HepG2 (cell line): ENCODE measurements around the gene UNC93A. TPM values are rescaled to one million over a fixed set of nuclear protein-coding genes. Genes with fewer than 3 reads are reported as not detected.

Experiments
- ATF7 ChIP-seq, 2 experiments: fragments of 450-650 bp in 1 of 2; sonication (generic) in 1 of 2; formaldehyde crosslinking in 1 of 2; IDR thresholded peaks; 2 replicates each; pipeline versions ENCODE4 v1.4.0 to v1.6.1; 2016 to 2020; ENCODE audit warnings: antibody characterized with exemption in 1 of 2, mild to moderate bottlenecking in 1 of 2, missing genetic modification reagents in 1 of 2
- GABPA ChIP-seq, 2 experiments: IDR thresholded peaks; 2 replicates each; pipeline ENCODE4 v1.6.1; 2011 to 2016; ENCODE audit warnings: low read depth in 2 of 2, low read length in 1 of 2, missing biosample characterization in 1 of 2, missing genetic modification characterization in 1 of 2
- HOXA3 ChIP-seq: sonication (generic); formaldehyde crosslinking; IDR thresholded peaks from 2 replicates; pipeline ENCODE4 v1.5.0; 2020; ENCODE audit warnings: missing genetic modification reagents
- KDM6A ChIP-seq: IDR thresholded peaks from 2 replicates; pipeline ENCODE4 v1.6.1; 2016; ENCODE audit warnings: low read depth
- MEF2D ChIP-seq: sonication (generic); formaldehyde crosslinking; IDR thresholded peaks from 2 replicates; pipeline ENCODE4 v1.5.1; 2020; ENCODE audit warnings: mild to moderate bottlenecking, missing genetic modification reagents
- MEIS1 ChIP-seq: sonication (generic); formaldehyde crosslinking; IDR thresholded peaks from 2 replicates; pipeline ENCODE4 v1.9.0; 2021; ENCODE audit warnings: mild to moderate bottlenecking, missing genetic modification reagents, moderate library complexity, borderline replicate concordance
- NFKB2 ChIP-seq: sonication (generic); formaldehyde crosslinking; IDR thresholded peaks from 2 replicates; pipeline ENCODE4 v1.4.0; 2020; ENCODE audit warnings: missing genetic modification reagents, borderline replicate concordance
- RBM39 ChIP-seq: fragments of 200-400 bp; formaldehyde crosslinking; IDR thresholded peaks from one replicate; pipeline ENCODE4 v1.6.1; 2018; ENCODE audit warnings: antibody characterized with exemption, mild to moderate bottlenecking, low read depth, low read length; ENCODE audit not compliant: poor library complexity, severe bottlenecking
- RFXAP ChIP-seq: sonication (generic); formaldehyde crosslinking; IDR thresholded peaks from 2 replicates; pipeline ENCODE4 v1.4.0; 2020; ENCODE audit warnings: missing genetic modification reagents, borderline replicate concordance
- SMAD1 ChIP-seq: sonication (generic); formaldehyde crosslinking; IDR thresholded peaks from 2 replicates; pipeline ENCODE4 v1.4.0; 2020; ENCODE audit warnings: missing genetic modification reagents, low read depth, mild to moderate bottlenecking, borderline replicate concordance
- TEAD2 ChIP-seq: sonication (generic); formaldehyde crosslinking; IDR thresholded peaks from 2 replicates; pipeline ENCODE4 v1.9.0; 2021; ENCODE audit warnings: missing genetic modification reagents
- ZNF337 ChIP-seq: sonication (generic); formaldehyde crosslinking; IDR thresholded peaks from 2 replicates; pipeline ENCODE4 v1.5.1; 2020; ENCODE audit warnings: missing genetic modification reagents, low read depth, mild to moderate bottlenecking, borderline replicate concordance
- ZNF468 ChIP-seq: sonication (generic); formaldehyde crosslinking; IDR thresholded peaks from 2 replicates; pipeline ENCODE4 v1.8.0; 2022; ENCODE audit warnings: mild to moderate bottlenecking, moderate library complexity, missing genetic modification reagents
- ZNF605 ChIP-seq: sonication (generic); formaldehyde crosslinking; IDR thresholded peaks from 2 replicates; pipeline ENCODE4 v1.8.0; 2022; ENCODE audit warnings: mild to moderate bottlenecking, missing genetic modification reagents
- ZNF616 ChIP-seq: sonication (generic); formaldehyde crosslinking; IDR thresholded peaks from 2 replicates; pipeline ENCODE4 v1.5.0; 2020; ENCODE audit warnings: low read depth, mild to moderate bottlenecking, missing genetic modification reagents
- polyA plus RNA-seq, 8 experiments: library from polyadenylated mRNA; depleted of rRNA in 3 of 8; stranded (reverse) in 7 of 8; unstranded in 1 of 8; fragments of >200 nt; fragmentation: Illumina TruSeq in 4 of 8; extraction: Trizol in 4 of 8; gene quantifications; 2 replicates each; pipeline versions ENCODE4 v1.2.1 to v1.2.3, GENCODE V29; 2011 to 2016; ENCODE audit warnings: low read depth in 4 of 8, missing spikeins in 1 of 8, mixed read lengths in 1 of 8; ENCODE audit not compliant: insufficient read depth in 1 of 8
- total RNA-seq, 5 experiments: library from RNA; depleted of rRNA; stranded (reverse); fragments of >200 nt; fragmentation: Illumina TruSeq; extraction: Trizol; gene quantifications; 2 replicates each; pipeline ENCODE4 v1.2.3, GENCODE V29; 2016; ENCODE audit warnings: low read depth in 1 of 5
- TF ChIP-seq, protein P1 (sequence below): fragments of 450-650 bp; IDR thresholded peaks from 2 replicates; pipeline ENCODE4 v1.6.1; 2017
- TF ChIP-seq, protein P2 (sequence below): sonication (generic); formaldehyde crosslinking; IDR thresholded peaks from 2 replicates; pipeline ENCODE4 v1.4.0; 2020; ENCODE audit warnings: missing genetic modification reagents
- TF ChIP-seq, protein P3 (sequence below): IDR thresholded peaks from 2 replicates; pipeline ENCODE4 v1.6.1; 2016; ENCODE audit warnings: low read depth
- TF ChIP-seq, protein P4 (sequence below): sonication (generic); formaldehyde crosslinking; IDR thresholded peaks from 2 replicates; pipeline ENCODE4 v1.4.0; 2020; ENCODE audit warnings: low read depth, mild to moderate bottlenecking, missing genetic modification reagents

UNC93A gene
- total and polyA plus RNA-seq, 2 of the 13 experiments (the other 11 are each of a cell fraction or from before 2014, with no cell fraction given): 11.0 to 42.7 TPM

DNA sequence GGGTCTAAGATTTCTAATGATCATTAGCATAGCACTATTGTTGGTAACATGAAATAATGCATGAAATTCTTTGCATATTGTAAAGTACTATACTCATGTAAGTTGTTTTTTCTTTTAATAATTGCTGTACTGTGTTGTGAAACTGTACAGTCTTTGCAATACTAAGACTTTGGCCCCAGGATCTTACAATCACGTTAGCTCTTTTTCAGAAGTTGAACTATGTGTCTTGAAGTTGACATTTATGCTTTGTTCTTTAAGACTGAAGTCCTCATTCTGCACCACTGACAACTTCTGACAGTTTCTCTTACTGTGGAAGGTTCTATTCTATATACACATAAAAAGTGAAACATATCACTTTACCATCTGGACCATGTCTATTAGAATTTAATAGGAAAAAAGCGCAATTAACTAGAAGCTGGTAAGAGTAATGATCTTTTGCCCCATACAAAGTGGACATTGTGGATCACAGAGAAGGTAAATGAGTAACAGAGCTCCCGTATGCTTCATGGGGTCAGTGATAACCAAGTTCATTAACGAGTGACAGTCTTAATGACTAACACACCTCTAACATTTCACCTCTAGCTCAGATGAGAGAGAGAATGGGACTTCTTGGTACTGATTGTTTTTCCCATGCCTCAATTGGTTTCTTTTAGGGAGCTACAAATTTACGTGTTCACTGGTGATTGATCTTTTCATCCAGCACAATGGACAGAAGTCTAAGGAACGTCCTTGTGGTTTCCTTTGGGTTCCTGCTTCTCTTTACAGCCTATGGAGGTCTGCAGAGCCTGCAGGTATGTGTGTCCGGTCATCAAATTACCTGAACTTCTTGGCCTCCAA lies at the start of gene UNC93A (continued):
- TF ChIP-seq SMAD1 (CRISPR knock-in tag) (no peak), GABPA (IDR thresholded peaks at IDR 0.05; ENCODE audit: low read depth, low read length) (no peak), GABPA (CRISPR knock-in tag; IDR thresholded peaks at IDR 0.05; ENCODE audit: low read depth) (no peak; the same call in 1 of the 2 replicates), HOXA3 (CRISPR knock-in tag) (no peak), ATF7 (IDR thresholded peaks at IDR 0.05) (no peak), ATF7 (CRISPR knock-in tag; IDR thresholded peaks at IDR 0.05) (no peak), ZNF337 (CRISPR knock-in tag) (no peak), RFXAP (CRISPR knock-in tag) (0 out of 2 replicates have a peak, but pooled peaks have one; percentile 34), ZNF468 (no peak), MEF2D (CRISPR knock-in tag) (no peak), RBM39 (no peak), KDM6A (CRISPR knock-in tag) (no peak), ZNF616 (CRISPR knock-in tag) (no peak), ZNF605 (CRISPR knock-in tag) (no peak), MEIS1 (no peak), NFKB2 (CRISPR knock-in tag) (no peak), TEAD2 (no peak)
- TF ChIP-seq, protein P1, sequence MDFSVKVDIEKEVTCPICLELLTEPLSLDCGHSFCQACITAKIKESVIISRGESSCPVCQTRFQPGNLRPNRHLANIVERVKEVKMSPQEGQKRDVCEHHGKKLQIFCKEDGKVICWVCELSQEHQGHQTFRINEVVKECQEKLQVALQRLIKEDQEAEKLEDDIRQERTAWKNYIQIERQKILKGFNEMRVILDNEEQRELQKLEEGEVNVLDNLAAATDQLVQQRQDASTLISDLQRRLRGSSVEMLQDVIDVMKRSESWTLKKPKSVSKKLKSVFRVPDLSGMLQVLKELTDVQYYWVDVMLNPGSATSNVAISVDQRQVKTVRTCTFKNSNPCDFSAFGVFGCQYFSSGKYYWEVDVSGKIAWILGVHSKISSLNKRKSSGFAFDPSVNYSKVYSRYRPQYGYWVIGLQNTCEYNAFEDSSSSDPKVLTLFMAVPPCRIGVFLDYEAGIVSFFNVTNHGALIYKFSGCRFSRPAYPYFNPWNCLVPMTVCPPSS: no peak
- TF ChIP-seq, protein P2, sequence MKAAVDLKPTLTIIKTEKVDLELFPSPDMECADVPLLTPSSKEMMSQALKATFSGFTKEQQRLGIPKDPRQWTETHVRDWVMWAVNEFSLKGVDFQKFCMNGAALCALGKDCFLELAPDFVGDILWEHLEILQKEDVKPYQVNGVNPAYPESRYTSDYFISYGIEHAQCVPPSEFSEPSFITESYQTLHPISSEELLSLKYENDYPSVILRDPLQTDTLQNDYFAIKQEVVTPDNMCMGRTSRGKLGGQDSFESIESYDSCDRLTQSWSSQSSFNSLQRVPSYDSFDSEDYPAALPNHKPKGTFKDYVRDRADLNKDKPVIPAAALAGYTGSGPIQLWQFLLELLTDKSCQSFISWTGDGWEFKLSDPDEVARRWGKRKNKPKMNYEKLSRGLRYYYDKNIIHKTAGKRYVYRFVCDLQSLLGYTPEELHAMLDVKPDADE (CRISPR knock-in tag): no peak
- TF ChIP-seq, protein P3, sequence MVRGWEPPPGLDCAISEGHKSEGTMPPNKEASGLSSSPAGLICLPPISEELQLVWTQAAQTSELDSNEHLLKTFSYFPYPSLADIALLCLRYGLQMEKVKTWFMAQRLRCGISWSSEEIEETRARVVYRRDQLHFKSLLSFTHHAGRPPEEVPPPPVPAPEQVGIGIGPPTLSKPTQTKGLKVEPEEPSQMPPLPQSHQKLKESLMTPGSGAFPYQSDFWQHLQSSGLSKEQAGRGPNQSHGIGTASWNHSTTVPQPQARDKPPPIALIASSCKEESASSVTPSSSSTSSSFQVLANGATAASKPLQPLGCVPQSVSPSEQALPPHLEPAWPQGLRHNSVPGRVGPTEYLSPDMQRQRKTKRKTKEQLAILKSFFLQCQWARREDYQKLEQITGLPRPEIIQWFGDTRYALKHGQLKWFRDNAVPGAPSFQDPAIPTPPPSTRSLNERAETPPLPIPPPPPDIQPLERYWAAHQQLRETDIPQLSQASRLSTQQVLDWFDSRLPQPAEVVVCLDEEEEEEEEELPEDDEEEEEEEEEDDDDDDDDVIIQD (CRISPR knock-in tag): peak; percentile 34; the same call in 1 of the 2 replicates
- TF ChIP-seq, protein P4, sequence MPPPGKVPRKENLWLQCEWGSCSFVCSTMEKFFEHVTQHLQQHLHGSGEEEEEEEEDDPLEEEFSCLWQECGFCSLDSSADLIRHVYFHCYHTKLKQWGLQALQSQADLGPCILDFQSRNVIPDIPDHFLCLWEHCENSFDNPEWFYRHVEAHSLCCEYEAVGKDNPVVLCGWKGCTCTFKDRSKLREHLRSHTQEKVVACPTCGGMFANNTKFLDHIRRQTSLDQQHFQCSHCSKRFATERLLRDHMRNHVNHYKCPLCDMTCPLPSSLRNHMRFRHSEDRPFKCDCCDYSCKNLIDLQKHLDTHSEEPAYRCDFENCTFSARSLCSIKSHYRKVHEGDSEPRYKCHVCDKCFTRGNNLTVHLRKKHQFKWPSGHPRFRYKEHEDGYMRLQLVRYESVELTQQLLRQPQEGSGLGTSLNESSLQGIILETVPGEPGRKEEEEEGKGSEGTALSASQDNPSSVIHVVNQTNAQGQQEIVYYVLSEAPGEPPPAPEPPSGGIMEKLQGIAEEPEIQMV (CRISPR knock-in tag): no peak
